Endothelial cell of umbilical vein (primary cell): ENCODE data around the gene ZBTB32. TPM values are rescaled to one million over a fixed set of nuclear protein-coding genes. Genes with fewer than 3 reads are reported as not detected.

Experiments
- BruUV-seq: library from RNA; stranded (reverse); fragments of 400-500 nt; replicated peaks from 2 replicates; lab custom pipeline; 2021; lab: Mats Ljungman, UMichigan
- CTCF ChIA-PET: fragments of 300-600, 350-600 bp; sonication (Branson Sonifier 250); formaldehyde crosslinking; loops from one replicate; lab custom pipeline; 2021; ENCODE audit warnings: antibody characterized with exemption, inconsistent platforms; lab: Charles Lee
- POLR2A ChIA-PET: fragments of 300-600, 350-600 bp; sonication (Branson Sonifier 250); formaldehyde crosslinking; loops from one replicate; lab custom pipeline; 2021; ENCODE audit warnings: antibody characterized with exemption, inconsistent platforms; lab: Charles Lee
- DNase-seq: peaks from one replicate; pipeline ENCODE4 v3.0.0-alpha.2; 2011; ENCODE audit warnings: low read depth, low spot score
- FAIRE-seq: peaks from 2 replicates; lab custom pipeline; 2011; peaks lifted over from hg19 to GRCh38; lab: Jason Lieb, UNC
- H2AFZ ChIP-seq: 2 replicates; pipeline ENCODE4 v1.6.0; 2012; ENCODE audit warnings: low read depth, low read length, control low read depth, inconsistent platforms
- H3K27ac ChIP-seq: 2 replicates; pipeline ENCODE4 v1.5.1; 2011; ENCODE audit warnings: low read depth, mild to moderate bottlenecking, control low read depth, low read length, moderate library complexity; ENCODE audit not compliant: insufficient read depth
- H3K27me3 ChIP-seq, 2 experiments: 2 replicates each; pipeline versions ENCODE4 v1.6.0 to v1.6.1; 2011; ENCODE audit warnings: low read length in 2 of 2, mixed read lengths in 1 of 2; ENCODE audit not compliant: control insufficient read depth in 2 of 2, insufficient read depth in 2 of 2
- H3K36me3 ChIP-seq, 2 experiments: 2 replicates in 1 of 2; 3 replicates in 1 of 2; pipeline ENCODE4 v1.5.1; 2011; ENCODE audit warnings: low read length in 2 of 2, mild to moderate bottlenecking in 1 of 2, moderate library complexity in 1 of 2; ENCODE audit not compliant: control insufficient read depth in 2 of 2, insufficient read depth in 2 of 2; ENCODE audit errors: extremely low read depth in 1 of 2
- H3K4me1 ChIP-seq: 3 replicates; pipeline ENCODE4 v1.5.1; 2011; ENCODE audit warnings: mild to moderate bottlenecking, low read length; ENCODE audit not compliant: control insufficient read depth, insufficient read depth; ENCODE audit errors: extremely low read depth
- H3K4me2 ChIP-seq: 2 replicates; pipeline ENCODE4 v1.6.1; 2011; ENCODE audit warnings: low read length, control low read depth, mixed read lengths; ENCODE audit not compliant: insufficient read depth
- H3K4me3 ChIP-seq, 3 experiments: fragments of 200-600 bp in 1 of 3; sonication (generic), shearing (Covaris generic) in 1 of 3; replicated peaks in 1 of 3; 2 replicates each; pipeline ENCODE4 v1.5.1; 2011 to 2016; ENCODE audit warnings: control low read depth in 3 of 3, low read length in 3 of 3, mild to moderate bottlenecking in 2 of 3, inconsistent platforms in 1 of 3, low read depth in 1 of 3, moderate library complexity in 1 of 3; ENCODE audit not compliant: insufficient read depth in 1 of 3
- H3K79me2 ChIP-seq: 2 replicates; pipeline ENCODE4 v1.6.0; 2012; ENCODE audit warnings: low read length, inconsistent platforms; ENCODE audit not compliant: control insufficient read depth, insufficient read depth
- H3K9ac ChIP-seq: replicated peaks from 2 replicates; pipeline ENCODE3; 2011; ENCODE audit warnings: low read length, control low read depth; ENCODE audit not compliant: insufficient read depth; ENCODE audit errors: extremely low read depth
- H3K9me1 ChIP-seq: replicated peaks from 3 replicates; pipeline ENCODE4 v1.6.0; 2011; ENCODE audit warnings: mild to moderate bottlenecking, low read length; ENCODE audit not compliant: control insufficient read depth, insufficient read depth; ENCODE audit errors: extremely low read depth
- H3K9me3 ChIP-seq: replicated peaks from 2 replicates; pipeline ENCODE4 v1.5.1; 2012; ENCODE audit warnings: low read length, inconsistent platforms; ENCODE audit not compliant: control insufficient read depth, insufficient read depth
- H4K20me1 ChIP-seq: replicated peaks from 2 replicates; pipeline ENCODE3; 2011; ENCODE audit warnings: mild to moderate bottlenecking, low read length; ENCODE audit not compliant: control insufficient read depth, insufficient read depth; ENCODE audit errors: extremely low read depth
- EZH2 ChIP-seq: IDR thresholded peaks from 2 replicates; pipeline ENCODE4 v1.6.1; 2012; ENCODE audit warnings: borderline replicate concordance, low read depth, mild to moderate bottlenecking, moderate library complexity, low read length, inconsistent platforms; ENCODE audit not compliant: severe bottlenecking
- FOS ChIP-seq: IDR thresholded peaks from 2 replicates; pipeline ENCODE4 v1.6.1; 2011; ENCODE audit warnings: mild to moderate bottlenecking, low read length, moderate library complexity, borderline replicate concordance; ENCODE audit not compliant: insufficient read depth
- GATA2 ChIP-seq: IDR thresholded peaks from 2 replicates; pipeline ENCODE4 v1.7.0; 2011; ENCODE audit warnings: low read depth, mild to moderate bottlenecking, moderate library complexity, mixed read lengths, low read length; ENCODE audit not compliant: insufficient read length, insufficient read depth
- JUN ChIP-seq: IDR thresholded peaks from 2 replicates; pipeline ENCODE4 v1.6.1; 2011; ENCODE audit warnings: borderline replicate concordance, low read depth; ENCODE audit not compliant: insufficient read length, insufficient read depth
- MAX ChIP-seq: IDR thresholded peaks from 2 replicates; pipeline ENCODE4 v1.6.1; 2011; ENCODE audit not compliant: insufficient read depth, insufficient read length
- MYC ChIP-seq: IDR thresholded peaks from one replicate; pipeline ENCODE4 v1.6.1; 2011; ENCODE audit warnings: mild to moderate bottlenecking, low read depth, low read length
- POLR2A ChIP-seq: IDR thresholded peaks from 2 replicates; pipeline ENCODE4 v1.6.1; 2012; ENCODE audit warnings: low read depth, mild to moderate bottlenecking, control low read depth, low read length
- POLR2AphosphoS5 ChIP-seq: IDR thresholded peaks from 2 replicates; pipeline ENCODE4 v1.6.1; 2012; ENCODE audit warnings: low read depth, mild to moderate bottlenecking, control low read depth, low read length, moderate library complexity; ENCODE audit not compliant: insufficient read depth
- dilution Hi-C: fragments of 300-500 bp; cut with MboI; formaldehyde crosslinking; loops from one replicate; pipeline ENCODE4 v1.15.0; 2019; ENCODE audit warnings: low sequenced_read_pairs; ENCODE audit not compliant: extremely low pct_ligation_motif_present
- intact Hi-C: fragments of 100-400 bp; cut with micrococcal nuclease; formaldehyde crosslinking; loops from one replicate; pipeline ENCODE4 v1.10.0; 2022
- polyA plus RNA-seq, 4 experiments: library from polyadenylated mRNA; depleted of rRNA in 3 of 4; stranded (reverse) in 3 of 4; unstranded in 1 of 4; fragments of >200 nt; gene quantifications; 2 replicates each; pipeline versions ENCODE4 v1.2.1 to v1.2.3, GENCODE V29; 2011 to 2012; ENCODE audit warnings: missing spikeins in 1 of 4
- total RNA-seq: library from RNA; stranded (reverse); gene quantifications from 2 replicates; pipeline ENCODE4 v1.2.3, GENCODE V29; 2021
- TF ChIP-seq, protein P1 (sequence below), 2 donors: IDR thresholded peaks; 1 replicate in 1 of 2; 2 replicates in 1 of 2; pipeline ENCODE4 v1.5.1; 2011; ENCODE audit warnings: low read length in 2 of 2, mild to moderate bottlenecking in 2 of 2, moderate library complexity in 2 of 2, control low read depth in 1 of 2, inconsistent platforms in 1 of 2, low read depth in 1 of 2; ENCODE audit not compliant: insufficient read depth in 1 of 2; ENCODE audit errors: extremely low read depth in 1 of 2

Gene ZBTB32
- total and polyA plus RNA-seq, 2 donors (not counting 3 experiments of a cell fraction or from before 2014, with no cell fraction given), result not detected

DNA sequence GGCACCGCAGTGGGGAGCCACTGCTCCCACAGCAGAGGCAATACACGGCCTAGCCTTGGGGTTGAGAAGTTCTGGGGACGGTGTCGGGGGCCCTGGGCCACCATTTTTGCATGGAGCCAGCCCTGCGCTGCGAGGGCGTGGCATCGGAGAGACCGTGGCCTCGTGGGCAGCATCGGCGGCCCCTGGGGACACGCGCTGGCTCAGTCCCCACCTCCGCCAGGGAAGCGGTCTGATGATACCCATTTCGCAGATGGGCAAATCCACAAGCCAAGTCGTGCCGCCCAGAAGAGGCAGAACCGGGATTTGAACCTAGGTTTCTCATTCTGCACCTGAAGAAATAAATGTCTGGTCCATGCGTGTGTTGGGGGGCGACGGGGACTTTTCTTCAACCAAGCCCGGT is 39.2 kb upstream of the ZBTB32 start:
- Histone ChIP-seq H2AFZ (no peak overlapping the region), H3K36me3 (peaks cover 0 to 2% of the 10 kb centered on the region in 2 experiments), H4K20me1 (no peaks in the 10 kb centered on the region), H3K27ac (no peak overlapping the region), H3K9ac (no peak overlapping the region), H3K4me1 (no peaks in the 10 kb centered on the region), H3K4me3 (no peak overlapping the region), H3K4me2 (no peak overlapping the region), H3K79me2 (no peaks in the 10 kb centered on the region), H3K27me3 (peaks cover 0 to 1% of the 10 kb centered on the region in 2 experiments), H3K9me1 (no peaks in the 10 kb centered on the region), H3K9me3 (no peaks in the 10 kb centered on the region)
- POLR2A ChIA-PET, result no interaction called here
- dilution Hi-C loops, result no loop called here
- TF ChIP-seq GATA2 (no peak), EZH2 (no peak), JUN (no peak), POLR2AphosphoS5 (no peak), FOS (no peak), MYC (no peak), MAX (no peak), POLR2A (no peak)
- TF ChIP-seq, protein P1, sequence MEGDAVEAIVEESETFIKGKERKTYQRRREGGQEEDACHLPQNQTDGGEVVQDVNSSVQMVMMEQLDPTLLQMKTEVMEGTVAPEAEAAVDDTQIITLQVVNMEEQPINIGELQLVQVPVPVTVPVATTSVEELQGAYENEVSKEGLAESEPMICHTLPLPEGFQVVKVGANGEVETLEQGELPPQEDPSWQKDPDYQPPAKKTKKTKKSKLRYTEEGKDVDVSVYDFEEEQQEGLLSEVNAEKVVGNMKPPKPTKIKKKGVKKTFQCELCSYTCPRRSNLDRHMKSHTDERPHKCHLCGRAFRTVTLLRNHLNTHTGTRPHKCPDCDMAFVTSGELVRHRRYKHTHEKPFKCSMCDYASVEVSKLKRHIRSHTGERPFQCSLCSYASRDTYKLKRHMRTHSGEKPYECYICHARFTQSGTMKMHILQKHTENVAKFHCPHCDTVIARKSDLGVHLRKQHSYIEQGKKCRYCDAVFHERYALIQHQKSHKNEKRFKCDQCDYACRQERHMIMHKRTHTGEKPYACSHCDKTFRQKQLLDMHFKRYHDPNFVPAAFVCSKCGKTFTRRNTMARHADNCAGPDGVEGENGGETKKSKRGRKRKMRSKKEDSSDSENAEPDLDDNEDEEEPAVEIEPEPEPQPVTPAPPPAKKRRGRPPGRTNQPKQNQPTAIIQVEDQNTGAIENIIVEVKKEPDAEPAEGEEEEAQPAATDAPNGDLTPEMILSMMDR (IDR thresholded peaks at IDR 0.05; ENCODE audit: extremely low read depth in 1 of 2, insufficient read depth in 1 of 2, low read depth in 1 of 2, low read length in 2 of 2), result no peak
- intact Hi-C loops, result no loop called here
- CTCF ChIA-PET, result no interaction called here
- FAIRE-seq (no peak), DNase-seq (no peak)
- BruUV-seq, result no TSS peak
